Endothelial cell (in vitro differentiated cells): Measurements from ENCODE around the gene AGMAT. TPM values are rescaled to one million over a fixed set of nuclear protein-coding genes. Genes with fewer than 3 reads are reported as not detected.

ENCODE experiments used
- DNase-seq: peaks from one replicate; pipeline ENCODE4 v3.0.0; 2021; ENCODE audit warnings: low spot score
- H3K27ac Mint-ChIP-seq: one replicate; pipeline ENCODE4 v1.8.0; 2021; ENCODE audit warnings: mixed read lengths, inconsistent platforms; ENCODE audit not compliant: unreplicated experiment
- H3K27me3 Mint-ChIP-seq: one replicate; pipeline ENCODE4 v1.8.0; 2021; ENCODE audit warnings: mild to moderate bottlenecking, moderate library complexity, mixed read lengths, inconsistent platforms; ENCODE audit not compliant: unreplicated experiment
- H3K36me3 Mint-ChIP-seq: one replicate; pipeline ENCODE4 v1.8.0; 2021; ENCODE audit warnings: mild to moderate bottlenecking, low read depth, mixed read lengths, inconsistent platforms; ENCODE audit not compliant: unreplicated experiment
- H3K4me1 Mint-ChIP-seq: one replicate; pipeline ENCODE4 v1.8.0; 2021; ENCODE audit warnings: mild to moderate bottlenecking, mixed read lengths, inconsistent platforms; ENCODE audit not compliant: unreplicated experiment
- H3K4me3 Mint-ChIP-seq: one replicate; pipeline ENCODE4 v1.8.0; 2021; ENCODE audit warnings: mild to moderate bottlenecking, mixed read lengths, inconsistent platforms; ENCODE audit not compliant: unreplicated experiment
- H3K9me3 Mint-ChIP-seq: one replicate; pipeline ENCODE4 v1.8.0; 2021; ENCODE audit warnings: mixed read lengths, inconsistent platforms; ENCODE audit not compliant: unreplicated experiment
- CTCF ChIP-seq: fragments of 200-600 bp; sonication (generic); IDR thresholded peaks from one replicate; pipeline ENCODE4 v1.5.0; 2021; ENCODE audit warnings: antibody characterized with exemption; ENCODE audit not compliant: unreplicated experiment
- total RNA-seq: library from RNA; stranded (reverse); fragmentation: NEBNext Ultra II Directional; extraction: Animal tissue kit (Norgen Biotek cat#: 25700); gene quantifications from one replicate; pipeline ENCODE4 v1.2.1, GENCODE V29; 2021; ENCODE audit not compliant: unreplicated experiment

AGMAT gene
- total RNA-seq, 1 donor from 2014 or later, result 0.18 TPM

GRCh38 chr1:15542388-15543250 lies 42.2 kb downstream of the AGMAT start:
- Mint-ChIP-seq H3K4me3 (no peak overlapping the region), H3K9me3 (no peaks in the 10 kb centered on the region), H3K36me3 (peaks cover 38% of the 10 kb centered on the region), H3K27me3 (peaks cover 5% of the 10 kb centered on the region), H3K27ac (no peak overlapping the region), H3K4me1 (no peaks in the 10 kb centered on the region)
- TF ChIP-seq CTCF, result no peak
- no peak for DNase-seq

- Mint-ChIP-seq H3K9me3 (no peaks in the 10 kb centered on the region), H3K4me1 (no peaks in the 10 kb centered on the region), H3K27ac (no peak overlapping the region), H3K27me3 (peaks cover 5% of the 10 kb centered on the region), H3K4me3 (peak overlapping the region; percentile 68), H3K36me3 (peaks cover 41% of the 10 kb centered on the region)
- no peak for DNase-seq
- TF ChIP-seq CTCF, result no peak
Measured at GRCh38 chr1:15541231-15541792, 43.5 kb downstream of the AGMAT start.

DNA sequence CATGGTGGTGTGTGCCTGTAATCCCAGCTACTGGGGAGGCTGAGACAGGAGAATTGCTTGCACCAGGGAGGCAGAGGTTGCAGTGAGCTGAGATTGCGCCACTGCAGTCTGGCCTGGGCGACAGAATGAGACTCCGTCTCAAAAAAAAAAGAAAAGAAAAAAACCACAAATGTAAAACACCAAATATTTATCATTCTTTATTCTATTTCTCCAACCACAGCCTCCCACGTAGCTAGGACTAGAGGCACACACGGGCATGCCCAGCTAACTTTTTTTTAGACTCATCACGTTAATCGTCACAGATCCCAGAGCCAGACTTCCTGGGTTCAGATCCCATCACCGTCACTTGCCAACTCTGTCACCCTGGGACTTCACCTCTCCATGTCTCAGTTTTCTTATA lies 44.7 kb downstream of the AGMAT start:
- peaks cover 41% of the 10 kb centered on the region for H3K36me3 Mint-ChIP-seq
- H3K9me3 Mint-ChIP-seq, result no peaks in the 10 kb centered on the region
- no peaks in the 10 kb centered on the region for H3K4me1 Mint-ChIP-seq
- H3K4me3 Mint-ChIP-seq, result no peak overlapping the region
- peaks cover 5% of the 10 kb centered on the region for H3K27me3 Mint-ChIP-seq
- H3K27ac Mint-ChIP-seq, result no peak overlapping the region
- TF ChIP-seq CTCF, result no peak
- no peak for DNase-seq

DNA sequence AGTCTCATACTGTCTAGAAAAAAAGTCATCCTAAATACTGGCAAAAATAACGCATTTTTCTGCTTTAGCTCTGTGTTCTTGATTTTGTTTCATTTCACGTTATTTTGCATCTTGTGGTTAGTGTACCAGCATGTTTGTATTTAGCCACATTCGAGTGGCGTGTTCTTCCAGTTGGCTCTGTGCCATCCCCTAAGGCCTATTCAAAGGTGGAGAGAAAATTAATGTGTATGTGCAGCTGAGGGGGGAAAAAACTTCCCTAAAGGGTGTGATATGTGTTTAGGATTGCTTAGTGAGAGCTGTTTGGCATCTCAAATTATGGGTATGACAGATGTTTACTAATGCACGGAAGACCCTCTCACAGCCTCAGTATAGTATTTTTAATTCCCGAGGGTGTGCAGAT lies 46.1 kb downstream of the AGMAT start:
- DNase-seq, result no peak
- Mint-ChIP-seq H3K4me1 (no peaks in the 10 kb centered on the region), H3K27ac (peak overlapping the region; percentile 16), H3K27me3 (peaks cover 3% of the 10 kb centered on the region), H3K9me3 (no peaks in the 10 kb centered on the region), H3K4me3 (no peak overlapping the region), H3K36me3 (peaks cover 40% of the 10 kb centered on the region)
- TF ChIP-seq CTCF, result no peak

DNA sequence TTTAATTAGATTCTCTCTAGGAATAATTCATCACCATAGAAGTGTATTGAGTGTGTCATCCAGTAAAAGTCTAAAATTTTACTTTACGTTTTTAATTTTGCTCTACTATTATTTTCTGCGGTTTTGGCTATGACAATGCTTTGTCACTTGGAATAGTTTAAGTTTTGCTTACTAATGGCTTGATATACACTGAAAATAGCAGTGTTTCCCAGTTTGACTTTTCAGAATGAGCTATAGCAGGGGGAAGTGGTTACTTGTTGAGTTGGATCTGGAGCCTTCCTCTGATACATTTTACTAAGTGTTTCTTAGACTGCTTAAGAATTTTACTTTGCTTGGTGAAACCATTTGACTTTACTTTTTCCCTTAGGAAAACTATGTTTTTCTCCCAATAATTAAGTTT lies 53.2 kb downstream of the AGMAT start:
- TF ChIP-seq CTCF, result no peak
- Mint-ChIP-seq H3K4me1 (peaks cover 8% of the 10 kb centered on the region), H3K4me3 (no peak overlapping the region), H3K36me3 (peaks cover 6% of the 10 kb centered on the region), H3K27ac (no peak overlapping the region), H3K9me3 (no peaks in the 10 kb centered on the region), H3K27me3 (peaks cover 3% of the 10 kb centered on the region)
- DNase-seq, result no peak
